HEK293 (cell line): ENCODE data around the gene NDUFS7.

ENCODE experiments used
- CTCF ChIA-PET: fragments of 350-600 bp; formaldehyde crosslinking; extraction: SDS; loops from one replicate; lab custom pipeline; 2021; ENCODE audit warnings: antibody characterized with exemption; lab: Yijun Ruan, JAX
- POLR2A ChIA-PET: fragments of 300-600 bp; formaldehyde crosslinking; extraction: SDS; loops from one replicate; lab custom pipeline; 2020; ENCODE audit warnings: antibody characterized with exemption, inconsistent platforms; lab: Yijun Ruan, JAX
- H3K27ac ChIP-seq: fragments of 200-500 bp; sonication (Bioruptor generic); 2 replicates; pipeline ENCODE4 v1.5.1; 2014; ENCODE audit warnings: low read depth, low read length, control low read depth, inconsistent platforms; ENCODE audit errors: extremely low read depth
- H3K36me3 ChIP-seq, 2 experiments: fragments of 200-500 bp in 1 of 2; sonication (Bioruptor generic) in 1 of 2; 1 replicate in 1 of 2; 2 replicates in 1 of 2; pipeline ENCODE4 v1.5.1; 2014 to 2017; ENCODE audit warnings: inconsistent platforms in 2 of 2, low read length in 2 of 2; ENCODE audit not compliant: control insufficient read depth in 2 of 2, insufficient read depth in 1 of 2
- H3K4me1 ChIP-seq: fragments of 200-500 bp; sonication (Bioruptor generic); 2 replicates; pipeline ENCODE4 v1.5.1; 2014; ENCODE audit warnings: mild to moderate bottlenecking, low read length, inconsistent platforms; ENCODE audit not compliant: control insufficient read depth, insufficient read depth
- H3K4me3 ChIP-seq: 2 replicates; pipeline ENCODE4 v1.5.1; 2011; ENCODE audit warnings: low read depth, mild to moderate bottlenecking, control low read depth, low read length, moderate library complexity
- H3K9me3 ChIP-seq: fragments of 200-500 bp; sonication (Bioruptor generic); 2 replicates; pipeline ENCODE4 v1.5.1; 2014; ENCODE audit warnings: low read depth, low read length, inconsistent platforms; ENCODE audit not compliant: control insufficient read depth, insufficient read depth
- GLIS1 ChIP-seq: fragments of 450-650 bp; formaldehyde crosslinking; IDR thresholded peaks from 2 replicates; pipeline ENCODE4 v1.5.1; 2016; ENCODE audit warnings: missing biosample characterization, missing genetic modification characterization
- HIC1 ChIP-seq: fragments of 450-650 bp; formaldehyde crosslinking; IDR thresholded peaks from 2 replicates; pipeline ENCODE4 v1.5.1; 2016; ENCODE audit warnings: missing biosample characterization, missing genetic modification characterization
- KLF8 ChIP-seq: fragments of 450-650 bp; formaldehyde crosslinking; IDR thresholded peaks from 2 replicates; pipeline ENCODE4 v1.5.1; 2016; ENCODE audit warnings: missing biosample characterization, missing genetic modification characterization
- OSR2 ChIP-seq: fragments of 450-650 bp; formaldehyde crosslinking; IDR thresholded peaks from 2 replicates; pipeline ENCODE4 v1.5.1; 2016; ENCODE audit warnings: missing biosample characterization, missing genetic modification characterization
- PRDM1 ChIP-seq: fragments of 450-650 bp; formaldehyde crosslinking; IDR thresholded peaks from 2 replicates; pipeline ENCODE4; 2016; ENCODE audit warnings: missing biosample characterization, missing genetic modification characterization
- PRDM10 ChIP-seq: fragments of 450-650 bp; formaldehyde crosslinking; IDR thresholded peaks from 2 replicates; pipeline ENCODE4 v1.5.1; 2016; ENCODE audit warnings: missing biosample characterization, missing genetic modification characterization
- SP2 ChIP-seq: fragments of 450-650 bp; formaldehyde crosslinking; IDR thresholded peaks from 2 replicates; pipeline ENCODE4 v1.5.1; 2016; ENCODE audit warnings: missing biosample characterization, missing genetic modification characterization
- YY1 ChIP-seq: fragments of 450-650 bp; formaldehyde crosslinking; IDR thresholded peaks from 2 replicates; pipeline ENCODE4 v1.5.1; 2018; ENCODE audit warnings: missing biosample characterization, missing genetic modification characterization
- ZBTB20 ChIP-seq: fragments of 450-650 bp; formaldehyde crosslinking; IDR thresholded peaks from 2 replicates; pipeline ENCODE4 v1.5.1; 2016; ENCODE audit warnings: missing biosample characterization, missing genetic modification characterization
- ZBTB48 ChIP-seq: fragments of 450-650 bp; formaldehyde crosslinking; IDR thresholded peaks from 2 replicates; pipeline ENCODE4 v1.5.1; 2016; ENCODE audit warnings: missing biosample characterization, missing genetic modification characterization
- ZBTB8A ChIP-seq: fragments of 450-650 bp; formaldehyde crosslinking; IDR thresholded peaks from 2 replicates; pipeline ENCODE4 v1.5.1; 2016; ENCODE audit warnings: missing biosample characterization, missing genetic modification characterization
- ZFHX2 ChIP-seq: fragments of 450-650 bp; formaldehyde crosslinking; conservative IDR thresholded peaks from 2 replicates; pipeline ENCODE4 v1.5.1; 2016; ENCODE audit warnings: missing biosample characterization, missing genetic modification characterization
- ZNF274 ChIP-seq, 2 experiments: fragments of 200-500 bp in 1 of 2; fragments of 450-650 bp in 1 of 2; sonication (Bioruptor generic) in 1 of 2; formaldehyde crosslinking in 1 of 2; IDR thresholded peaks; 2 replicates each; pipeline versions ENCODE4 v1.5.1 to v1.6.1; 2014 to 2016; ENCODE audit warnings: borderline replicate concordance in 1 of 2, inconsistent platforms in 1 of 2, low read length in 1 of 2, missing biosample characterization in 1 of 2, missing genetic modification characterization in 1 of 2
- ZNF335 ChIP-seq: fragments of 450-650 bp; formaldehyde crosslinking; conservative IDR thresholded peaks from 2 replicates; pipeline ENCODE4 v1.5.1; 2016; ENCODE audit warnings: missing biosample characterization, missing genetic modification characterization
- ZNF366 ChIP-seq: fragments of 450-650 bp; formaldehyde crosslinking; conservative IDR thresholded peaks from 2 replicates; pipeline ENCODE4 v1.5.1; 2016; ENCODE audit warnings: missing biosample characterization, missing genetic modification characterization
- ZNF394 ChIP-seq: fragments of 450-650 bp; formaldehyde crosslinking; IDR thresholded peaks from 2 replicates; pipeline ENCODE4 v1.5.1; 2016; ENCODE audit warnings: missing biosample characterization, missing genetic modification characterization, mild to moderate bottlenecking, moderate library complexity, borderline replicate concordance
- ZNF585B ChIP-seq: fragments of 450-650 bp; formaldehyde crosslinking; IDR thresholded peaks from 2 replicates; pipeline ENCODE4 v1.5.1; 2016; ENCODE audit warnings: missing biosample characterization, missing genetic modification characterization
- ZNF658 ChIP-seq: fragments of 450-650 bp; formaldehyde crosslinking; IDR thresholded peaks from 2 replicates; pipeline ENCODE4; 2016; ENCODE audit warnings: missing biosample characterization, missing genetic modification characterization
- ZNF660 ChIP-seq: fragments of 450-650 bp; IDR thresholded peaks from 2 replicates; pipeline ENCODE4 v1.5.1; 2018; ENCODE audit warnings: missing biosample characterization, mild to moderate bottlenecking, missing genetic modification characterization
- ZNF664 ChIP-seq: fragments of 450-650 bp; formaldehyde crosslinking; IDR thresholded peaks from 2 replicates; pipeline ENCODE4 v1.5.1; 2016; ENCODE audit warnings: missing biosample characterization, missing genetic modification characterization
- TF ChIP-seq, protein P1 (sequence below): fragments of 450-650 bp; formaldehyde crosslinking; IDR thresholded peaks from 2 replicates; pipeline ENCODE4 v1.5.1; 2016; ENCODE audit warnings: missing biosample characterization, missing genetic modification characterization
- TF ChIP-seq, protein P2 (sequence below): fragments of 450-650 bp; formaldehyde crosslinking; IDR thresholded peaks from 2 replicates; pipeline ENCODE4 v1.5.1; 2016; ENCODE audit warnings: missing biosample characterization, missing genetic modification characterization

NDUFS7 gene

DNA sequence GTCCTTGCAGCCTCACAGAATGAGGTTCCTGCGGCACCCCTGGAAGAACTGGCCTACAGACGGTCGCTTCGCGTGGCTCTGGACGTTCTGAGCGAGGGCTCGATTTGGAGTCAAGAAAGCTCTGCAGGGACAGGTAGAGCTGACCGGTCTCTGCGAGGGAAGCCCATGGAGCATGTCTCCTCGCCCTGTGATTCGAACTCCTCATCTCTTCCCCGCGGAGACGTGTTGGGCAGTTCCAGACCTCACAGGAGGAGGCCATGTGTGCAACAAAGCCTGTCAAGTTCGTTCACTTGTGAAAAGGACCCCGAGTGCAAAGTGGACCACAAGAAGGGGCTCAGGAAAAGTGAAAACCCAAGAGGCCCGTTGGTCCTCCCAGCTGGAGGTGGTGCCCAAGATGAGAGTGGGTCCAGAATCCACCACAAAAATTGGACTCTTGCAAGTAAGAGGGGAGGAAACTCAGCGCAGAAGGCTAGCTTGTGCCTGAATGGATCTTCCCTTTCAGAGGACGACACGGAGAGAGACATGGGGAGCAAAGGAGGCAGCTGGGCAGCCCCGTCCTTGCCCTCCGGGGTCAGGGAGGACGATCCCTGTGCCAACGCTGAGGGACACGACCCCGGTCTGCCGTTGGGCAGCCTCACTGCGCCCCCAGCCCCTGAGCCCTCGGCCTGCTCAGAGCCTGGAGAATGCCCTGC is 23.4 kb upstream of the NDUFS7 start:
- Histone ChIP-seq H3K36me3 (peaks cover 3 to 79% of the 10 kb centered on the region in 2 experiments), H3K4me1 (peaks cover 24% of the 10 kb centered on the region), H3K4me3 (no peak overlapping the region)
- POLR2A ChIA-PET: interaction anchor here (0.8 kb wide), 1 partner anchor 23 kb away, joined by 3 read pairs; no protein-coding TSS in a partner anchor
- TF ChIP-seq ZNF335 (tag by site-specific recombination) (peak; percentile 79), ZBTB48 (tag by site-specific recombination) (peak; percentile 64; the same call in 1 of the 2 replicates), ZBTB8A (no peak), PRDM10 (tag by site-specific recombination) (peak; percentile 41; the same call in 1 of the 2 replicates)
- TF ChIP-seq, protein P1, sequence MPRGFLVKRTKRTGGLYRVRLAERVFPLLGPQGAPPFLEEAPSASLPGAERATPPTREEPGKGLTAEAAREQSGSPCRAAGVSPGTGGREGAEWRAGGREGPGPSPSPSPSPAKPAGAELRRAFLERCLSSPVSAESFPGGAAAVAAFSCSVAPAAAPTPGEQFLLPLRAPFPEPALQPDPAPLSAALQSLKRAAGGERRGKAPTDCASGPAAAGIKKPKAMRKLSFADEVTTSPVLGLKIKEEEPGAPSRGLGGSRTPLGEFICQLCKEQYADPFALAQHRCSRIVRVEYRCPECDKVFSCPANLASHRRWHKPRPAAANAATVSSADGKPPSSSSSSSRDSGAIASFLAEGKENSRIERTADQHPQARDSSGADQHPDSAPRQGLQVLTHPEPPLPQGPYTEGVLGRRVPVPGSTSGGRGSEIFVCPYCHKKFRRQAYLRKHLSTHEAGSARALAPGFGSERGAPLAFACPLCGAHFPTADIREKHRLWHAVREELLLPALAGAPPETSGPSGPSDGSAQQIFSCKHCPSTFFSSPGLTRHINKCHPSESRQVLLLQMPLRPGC (tag by site-specific recombination): 0 out of 2 replicates have a peak, but pooled peaks have one; percentile 28
- TF ChIP-seq, protein P2, sequence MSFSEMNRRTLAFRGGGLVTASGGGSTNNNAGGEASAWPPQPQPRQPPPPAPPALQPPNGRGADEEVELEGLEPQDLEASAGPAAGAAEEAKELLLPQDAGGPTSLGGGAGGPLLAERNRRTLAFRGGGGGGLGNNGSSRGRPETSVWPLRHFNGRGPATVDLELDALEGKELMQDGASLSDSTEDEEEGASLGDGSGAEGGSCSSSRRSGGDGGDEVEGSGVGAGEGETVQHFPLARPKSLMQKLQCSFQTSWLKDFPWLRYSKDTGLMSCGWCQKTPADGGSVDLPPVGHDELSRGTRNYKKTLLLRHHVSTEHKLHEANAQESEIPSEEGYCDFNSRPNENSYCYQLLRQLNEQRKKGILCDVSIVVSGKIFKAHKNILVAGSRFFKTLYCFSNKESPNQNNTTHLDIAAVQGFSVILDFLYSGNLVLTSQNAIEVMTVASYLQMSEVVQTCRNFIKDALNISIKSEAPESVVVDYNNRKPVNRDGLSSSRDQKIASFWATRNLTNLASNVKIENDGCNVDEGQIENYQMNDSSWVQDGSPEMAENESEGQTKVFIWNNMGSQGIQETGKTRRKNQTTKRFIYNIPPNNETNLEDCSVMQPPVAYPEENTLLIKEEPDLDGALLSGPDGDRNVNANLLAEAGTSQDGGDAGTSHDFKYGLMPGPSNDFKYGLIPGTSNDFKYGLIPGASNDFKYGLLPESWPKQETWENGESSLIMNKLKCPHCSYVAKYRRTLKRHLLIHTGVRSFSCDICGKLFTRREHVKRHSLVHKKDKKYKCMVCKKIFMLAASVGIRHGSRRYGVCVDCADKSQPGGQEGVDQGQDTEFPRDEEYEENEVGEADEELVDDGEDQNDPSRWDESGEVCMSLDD (tag by site-specific recombination): no peak
- TF ChIP-seq, all 188 proteins: peak for 4
- peak overlapping the region; percentile 59; the same call in 1 of the 2 replicates for H3K27ac ChIP-seq
- CTCF ChIA-PET: interaction anchor here (0.6 to 1.3 kb wide), 4 partner anchors 75 to 1460 kb away, joined by 3 to 5 read pairs (median 4); partner anchors contain the start of gene EFNA2
- H3K9me3 ChIP-seq: no peaks in the 10 kb centered on the region

GRCh38 chr19:1360818-1361461 is 22.8 kb upstream of the NDUFS7 start:
- peaks cover 3 to 85% of the 10 kb centered on the region in 2 experiments for H3K36me3 ChIP-seq
- H3K27ac ChIP-seq: peak overlapping the region; percentile 59; the same call in 1 of the 2 replicates
- H3K4me1 ChIP-seq: peaks cover 21% of the 10 kb centered on the region
- H3K9me3 ChIP-seq: no peaks in the 10 kb centered on the region
- ChIA-PET POLR2A (interaction anchor here (0.8 to 1.2 kb wide), 2 partner anchors 22 to 92 kb away, joined by 3 read pairs; partner anchors contain the start of gene CIRBP), CTCF (interaction anchor here (1.1 kb wide), 1 partner anchor 82 kb away, joined by 4 read pairs; no protein-coding TSS in a partner anchor)
- no peak overlapping the region for H3K4me3 ChIP-seq
- peak; percentile 6; the same call in 1 of the 2 replicates for TF ChIP-seq PRDM1 (tag by site-specific recombination)
- TF ChIP-seq ZBTB20 (tag by site-specific recombination): no peak
- TF ChIP-seq ZNF658: no peak
- peak; percentile 57; the same call in 1 of the 2 replicates for TF ChIP-seq ZNF660 (tag by site-specific recombination)
- TF ChIP-seq ZNF366: 0 out of 2 replicates have a peak, but pooled peaks have one; percentile 17
- 0 out of 2 replicates have a peak, but pooled peaks have one; percentile 27 for TF ChIP-seq OSR2
- peak; percentile 93 for TF ChIP-seq ZFHX2 (tag by site-specific recombination)
- peak; percentile 64 for TF ChIP-seq SP2 (tag by site-specific recombination)
- peak; percentile 66 for TF ChIP-seq HIC1 (tag by site-specific recombination)
- no peak for TF ChIP-seq ZNF664 (tag by site-specific recombination)
- TF ChIP-seq YY1 (tag by site-specific recombination): peak; percentile 38; the same call in 1 of the 2 replicates
- peak; percentile 29; the same call in 1 of the 2 replicates for TF ChIP-seq GLIS1 (tag by site-specific recombination)
- peak; percentile 27; the same call in 1 of the 2 replicates for TF ChIP-seq ZNF394
- no peak for TF ChIP-seq ZNF274 (IDR thresholded peaks at IDR 0.05; ENCODE audit: low read length)
- TF ChIP-seq ZNF274 (tag by site-specific recombination; IDR thresholded peaks at IDR 0.05; ENCODE audit: borderline replicate concordance): no peak
- no peak for TF ChIP-seq KLF8 (tag by site-specific recombination)
- TF ChIP-seq ZNF585B (tag by site-specific recombination): no peak
